KMS-11 (cell line): ENCODE measurements around the gene PASK.

Experiments
- H2AFZ ChIP-seq: fragments of 200-600 bp; sonication (generic); 2 replicates; pipeline ENCODE4 v1.6.1; 2016; ENCODE audit warnings: antibody characterized with exemption, mixed run types, low read depth
- H3K27ac ChIP-seq: fragments of 200-600 bp; sonication (generic); 2 replicates; pipeline ENCODE4 v1.6.1; 2016; ENCODE audit warnings: mild to moderate bottlenecking, mixed run types
- H3K27me3 ChIP-seq: fragments of 200-600 bp; sonication (generic); 2 replicates; pipeline ENCODE4 v1.6.1; 2017; ENCODE audit warnings: mild to moderate bottlenecking, low read depth, mixed run types, moderate library complexity; ENCODE audit not compliant: insufficient read depth
- H3K36me3 ChIP-seq: fragments of 200-600 bp; sonication (generic); 2 replicates; pipeline ENCODE4 v1.6.1; 2017; ENCODE audit warnings: mild to moderate bottlenecking, mixed run types; ENCODE audit not compliant: insufficient read depth
- H3K4me1 ChIP-seq: fragments of 200-600 bp; sonication (generic); 2 replicates; pipeline ENCODE4 v1.6.1; 2016; ENCODE audit warnings: mild to moderate bottlenecking, low read depth, mixed run types; ENCODE audit not compliant: poor library complexity, severe bottlenecking
- H3K4me2 ChIP-seq: fragments of 200-600 bp; sonication (generic); 2 replicates; pipeline ENCODE4 v1.7.0; 2016; ENCODE audit warnings: mild to moderate bottlenecking, mixed run types
- H3K4me3 ChIP-seq: fragments of 200-600 bp; sonication (generic); IDR thresholded peaks from 2 replicates; pipeline ENCODE4 v1.6.1; 2017; ENCODE audit warnings: low read depth, low read length, mixed read lengths; ENCODE audit not compliant: insufficient read depth
- H3K79me2 ChIP-seq: fragments of 200-600 bp; sonication (generic); 2 replicates; pipeline ENCODE4 v1.6.1; 2016; ENCODE audit warnings: low read depth, mixed run types; ENCODE audit not compliant: insufficient read depth
- H3K9ac ChIP-seq: fragments of 200-600 bp; sonication (generic); 2 replicates; pipeline ENCODE4 v1.6.1; 2016; ENCODE audit warnings: mild to moderate bottlenecking, mixed run types
- H4K20me1 ChIP-seq: fragments of 200-600 bp; sonication (generic); 2 replicates; pipeline ENCODE4 v1.6.1; 2016; ENCODE audit warnings: mild to moderate bottlenecking, mixed run types; ENCODE audit not compliant: insufficient read depth
- CTCF ChIP-seq: fragments of 200-600 bp; sonication (generic); conservative IDR thresholded peaks from 2 replicates; pipeline ENCODE4 v1.6.1; 2017; ENCODE audit warnings: low read depth, mild to moderate bottlenecking, antibody characterized with exemption, low read length, moderate library complexity, mixed read lengths

Gene PASK

DNA sequence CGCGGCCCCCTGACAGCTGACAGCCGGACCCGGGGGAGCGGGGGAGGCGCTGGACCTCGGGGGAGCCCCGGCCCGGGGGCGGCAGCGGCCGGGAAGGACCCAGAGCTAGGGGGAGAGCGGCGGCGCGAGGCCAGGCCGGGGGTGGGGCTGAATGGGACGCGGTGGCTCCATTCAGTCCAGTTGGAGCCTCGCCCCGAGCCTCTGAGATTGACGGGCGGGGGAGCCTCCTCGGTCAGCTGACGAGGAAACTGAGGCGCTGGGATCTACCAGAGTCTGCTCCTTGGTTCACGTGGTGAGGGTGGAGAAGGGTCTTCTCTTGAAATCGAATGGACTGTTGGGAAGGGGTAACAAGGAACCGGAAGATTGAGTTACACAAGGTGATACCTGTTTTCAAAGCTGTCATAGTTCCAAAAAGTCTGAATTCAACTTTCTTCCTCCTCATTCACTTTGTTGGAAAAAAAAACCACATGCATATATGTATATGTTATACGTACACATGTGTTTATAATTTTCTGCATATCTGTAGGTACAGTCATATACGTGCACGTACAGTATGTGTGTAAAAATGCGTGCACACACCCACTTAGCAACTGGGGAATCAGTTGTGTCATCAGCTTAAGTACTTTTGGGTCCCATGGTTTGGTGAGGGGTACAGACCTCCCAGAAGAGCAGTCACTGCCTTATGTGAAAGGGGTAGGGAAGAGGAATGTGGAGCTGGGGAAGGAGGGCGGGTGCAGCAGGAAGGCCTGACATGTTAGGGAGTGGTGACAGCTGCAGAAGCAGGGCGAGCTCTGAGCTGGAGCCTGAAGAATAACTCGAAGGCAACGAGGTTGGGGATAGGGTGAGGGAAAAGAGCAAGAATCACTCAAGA lies 1.6 kb upstream of the PASK start:
- H3K27me3 ChIP-seq, result no peaks in the 10 kb centered on the region
- no peaks in the 10 kb centered on the region for H4K20me1 ChIP-seq
- H3K27ac ChIP-seq, result no peak overlapping the region
- H3K4me2 ChIP-seq, result peak overlapping the region; percentile 93
- peak overlapping the region; percentile 42 for H3K4me3 ChIP-seq
- peak overlapping the region; percentile 88 for H2AFZ ChIP-seq
- peaks cover 14% of the 10 kb centered on the region; the same call in 1 of the 2 replicates for H3K79me2 ChIP-seq
- H3K9ac ChIP-seq, result peak overlapping the region; percentile 61; the same call in 1 of the 2 replicates
- TF ChIP-seq CTCF, result no peak
- H3K4me1 ChIP-seq, result peaks cover 8% of the 10 kb centered on the region
- no peaks in the 10 kb centered on the region for H3K36me3 ChIP-seq

GRCh38 chr2:241149925-241150659 lies 820 bp upstream of the PASK start, which contains the start of gene PPP1R7:
Gene PPP1R7 (plus strand): TSS chr2:241150467. CDS start chr2:241150496, 29 bp downstream.
- H4K20me1 ChIP-seq, result no peaks in the 10 kb centered on the region
- no peaks in the 10 kb centered on the region for H3K36me3 ChIP-seq
- no peak for TF ChIP-seq CTCF
- H3K9ac ChIP-seq, result peak within 1 kb of the TSS; percentile 61
- H3K4me2 ChIP-seq, result peak within 1 kb of the TSS; percentile 93
- no peaks in the 10 kb centered on the region for H3K27me3 ChIP-seq
- H3K4me3 ChIP-seq, result peak within 1 kb of the TSS; percentile 42
- peaks cover 14% of the 10 kb centered on the region; the same call in 1 of the 2 replicates for H3K79me2 ChIP-seq
- no peak within 1 kb of the TSS for H3K27ac ChIP-seq
- peaks cover 8% of the 10 kb centered on the region for H3K4me1 ChIP-seq
- peak within 1 kb of the TSS; percentile 88 for H2AFZ ChIP-seq

DNA sequence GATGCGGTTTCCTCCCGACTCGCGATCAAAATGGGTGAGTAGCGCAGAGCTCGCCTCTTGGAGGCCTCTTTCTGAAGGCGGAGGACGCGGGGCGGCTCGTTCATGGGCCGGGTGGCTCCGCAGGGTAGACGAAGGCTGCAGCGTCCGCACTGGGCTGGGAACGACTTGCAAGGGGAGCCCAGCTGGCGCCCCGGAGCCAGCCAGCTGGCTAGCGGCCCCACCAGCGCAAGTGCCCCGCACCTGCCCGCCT lies 328 bp upstream of the PASK start:
- H4K20me1 ChIP-seq, result no peaks in the 10 kb centered on the region
- no peak for TF ChIP-seq CTCF
- peak overlapping the region; percentile 93; the same call in 1 of the 2 replicates for H3K4me2 ChIP-seq
- H3K27me3 ChIP-seq, result no peaks in the 10 kb centered on the region
- H3K4me1 ChIP-seq, result peaks cover 8% of the 10 kb centered on the region
- peak overlapping the region; percentile 61; the same call in 1 of the 2 replicates for H3K9ac ChIP-seq
- peak overlapping the region; percentile 88 for H2AFZ ChIP-seq
- no peak overlapping the region for H3K27ac ChIP-seq
- no peaks in the 10 kb centered on the region for H3K36me3 ChIP-seq
- peaks cover 14% of the 10 kb centered on the region; the same call in 1 of the 2 replicates for H3K79me2 ChIP-seq
- H3K4me3 ChIP-seq, result no peak overlapping the region

DNA sequence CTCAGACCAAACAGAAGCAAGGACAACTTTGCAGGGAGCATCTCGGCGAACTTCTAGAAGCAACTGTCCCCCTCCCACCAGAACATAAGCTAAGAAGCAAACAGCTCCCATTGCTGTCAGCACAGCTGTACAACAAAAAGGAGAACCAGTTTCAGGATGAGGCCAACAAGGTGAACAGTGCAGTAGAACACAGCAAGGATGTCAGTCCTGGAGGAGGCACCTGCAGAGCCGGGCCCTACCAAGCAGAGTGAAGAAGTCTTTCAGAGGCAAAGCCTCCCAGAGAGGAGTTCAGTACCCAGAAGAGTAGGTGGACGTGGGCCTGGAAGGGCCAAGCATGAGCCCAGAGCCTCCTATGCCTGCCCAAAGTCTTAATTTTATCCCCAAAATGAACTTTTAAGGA lies 1.0 kb downstream of the PASK start:
- Histone ChIP-seq H2AFZ (peak overlapping the region; percentile 88; the same call in 1 of the 2 replicates), H3K27me3 (no peaks in the 10 kb centered on the region), H3K4me1 (peaks cover 8% of the 10 kb centered on the region), H3K27ac (no peak overlapping the region), H4K20me1 (no peaks in the 10 kb centered on the region), H3K36me3 (no peaks in the 10 kb centered on the region), H3K4me3 (no peak overlapping the region), H3K9ac (no peak overlapping the region; the same call in 1 of the 2 replicates), H3K79me2 (peaks cover 14% of the 10 kb centered on the region; the same call in 1 of the 2 replicates), H3K4me2 (peak overlapping the region; percentile 93; the same call in 1 of the 2 replicates)
- TF ChIP-seq CTCF, result no peak
